GM12864 (cell line): ENCODE data around the gene ATG16L2.
"Not testable (repeated sequence)": the region's sequence is repeated elsewhere in the genome, so short reads cannot be mapped to it uniquely, and the experiment has no call there.

Experiments
- DNase-seq: peaks from one replicate; pipeline ENCODE4 v3.0.0-alpha.2; 2011; ENCODE audit warnings: low read depth
- H3K4me3 ChIP-seq: 2 replicates; pipeline ENCODE4 v1.5.1; 2011; ENCODE audit warnings: mild to moderate bottlenecking, low read depth, low read length, control low read depth
- TF ChIP-seq, protein P1 (sequence below): IDR thresholded peaks from 2 replicates; pipeline ENCODE4 v1.5.1; 2011; ENCODE audit warnings: low read depth, mild to moderate bottlenecking, moderate library complexity, low read length, control low read depth, inconsistent platforms; ENCODE audit errors: missing control alignments

Gene ATG16L2

DNA sequence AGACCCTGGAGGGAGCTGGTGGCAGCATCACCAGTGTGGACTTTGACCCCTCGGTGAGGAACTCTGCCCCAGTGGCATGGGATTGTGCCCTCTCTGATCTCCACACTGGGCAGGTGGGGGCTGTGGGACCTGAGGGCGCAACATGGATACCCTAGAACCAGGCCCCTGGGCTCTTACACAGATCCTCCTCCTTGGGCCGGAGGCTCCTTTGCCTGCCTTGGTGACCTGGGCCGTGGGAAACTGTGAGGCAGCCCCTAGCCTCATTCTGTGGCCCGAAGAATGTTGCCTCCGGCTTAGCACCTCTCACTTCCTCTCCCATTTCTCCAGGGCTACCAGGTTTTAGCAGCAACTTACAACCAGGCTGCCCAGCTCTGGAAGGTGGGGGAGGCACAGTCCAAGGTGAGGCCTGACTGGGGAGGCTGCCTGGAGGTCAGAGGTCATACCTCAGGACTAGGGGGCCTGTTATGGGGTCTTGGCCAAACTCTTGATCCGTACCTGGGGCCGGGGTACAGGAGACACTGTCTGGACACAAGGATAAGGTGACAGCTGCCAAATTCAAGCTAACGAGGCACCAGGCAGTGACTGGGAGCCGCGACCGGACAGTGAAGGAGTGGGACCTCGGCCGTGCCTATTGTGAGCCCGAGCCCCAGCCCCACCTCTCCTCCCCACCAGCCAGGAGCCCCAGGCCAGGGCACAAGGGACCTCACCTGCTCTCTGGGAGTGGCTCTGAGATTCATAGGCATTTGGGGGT, 12.2 kb downstream of the ATG16L2 start:
- DNase-seq, result no peak
- TF ChIP-seq, protein P1, sequence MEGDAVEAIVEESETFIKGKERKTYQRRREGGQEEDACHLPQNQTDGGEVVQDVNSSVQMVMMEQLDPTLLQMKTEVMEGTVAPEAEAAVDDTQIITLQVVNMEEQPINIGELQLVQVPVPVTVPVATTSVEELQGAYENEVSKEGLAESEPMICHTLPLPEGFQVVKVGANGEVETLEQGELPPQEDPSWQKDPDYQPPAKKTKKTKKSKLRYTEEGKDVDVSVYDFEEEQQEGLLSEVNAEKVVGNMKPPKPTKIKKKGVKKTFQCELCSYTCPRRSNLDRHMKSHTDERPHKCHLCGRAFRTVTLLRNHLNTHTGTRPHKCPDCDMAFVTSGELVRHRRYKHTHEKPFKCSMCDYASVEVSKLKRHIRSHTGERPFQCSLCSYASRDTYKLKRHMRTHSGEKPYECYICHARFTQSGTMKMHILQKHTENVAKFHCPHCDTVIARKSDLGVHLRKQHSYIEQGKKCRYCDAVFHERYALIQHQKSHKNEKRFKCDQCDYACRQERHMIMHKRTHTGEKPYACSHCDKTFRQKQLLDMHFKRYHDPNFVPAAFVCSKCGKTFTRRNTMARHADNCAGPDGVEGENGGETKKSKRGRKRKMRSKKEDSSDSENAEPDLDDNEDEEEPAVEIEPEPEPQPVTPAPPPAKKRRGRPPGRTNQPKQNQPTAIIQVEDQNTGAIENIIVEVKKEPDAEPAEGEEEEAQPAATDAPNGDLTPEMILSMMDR, result no peak
- H3K4me3 ChIP-seq, result no peak overlapping the region

DNA sequence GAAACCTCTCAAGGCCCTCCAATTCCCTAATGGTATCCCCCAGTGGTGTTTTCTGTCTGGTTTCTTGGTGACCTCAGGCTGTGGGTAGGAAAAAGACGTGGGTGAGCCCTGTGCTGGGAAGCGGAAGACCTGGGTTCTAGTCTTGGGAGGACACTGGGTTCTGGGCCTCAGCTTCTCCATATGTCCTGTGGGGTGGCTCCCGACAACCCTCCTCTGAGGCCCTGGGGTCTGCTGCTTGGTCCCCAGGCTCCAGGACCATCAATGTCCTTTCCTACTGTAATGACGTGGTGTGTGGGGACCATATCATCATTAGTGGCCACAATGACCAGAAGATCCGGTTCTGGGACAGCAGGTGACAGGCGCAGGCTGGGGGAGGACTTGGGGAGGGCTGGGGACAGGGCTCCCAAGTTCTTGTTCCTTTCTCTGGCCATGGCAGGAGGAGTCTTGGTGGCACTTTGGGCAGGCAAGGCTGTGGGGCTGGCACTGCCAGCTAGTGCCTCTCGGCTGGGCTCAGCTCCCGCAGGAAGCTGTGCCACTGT, 12.8 kb downstream of the ATG16L2 start:
- DNase-seq, result no peak

DNA sequence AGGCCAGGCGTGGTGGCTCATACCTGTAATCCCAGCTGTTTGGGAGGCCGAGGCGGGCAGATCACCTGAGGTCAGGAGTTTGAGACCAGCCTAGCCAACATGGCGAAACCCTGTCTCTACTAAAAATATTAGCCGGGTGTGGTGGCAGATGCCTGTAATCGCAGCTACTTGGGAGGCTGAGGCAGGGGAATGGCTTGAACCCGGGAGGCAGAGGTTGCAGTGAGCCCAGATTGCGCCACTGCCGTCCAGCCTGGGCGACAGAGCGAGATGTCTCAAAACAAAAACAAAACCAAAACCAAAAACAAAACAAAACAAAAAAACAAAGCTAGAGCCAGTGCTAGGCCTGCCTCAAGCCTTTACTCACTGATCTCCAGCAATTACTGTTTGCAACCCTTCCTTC, 13.4 kb downstream of the ATG16L2 start:
- not testable (repeated sequence) for H3K4me3 ChIP-seq, DNase-seq

More for the DNA sequence above, 12.8 kb downstream of the ATG16L2 start:
- TF ChIP-seq, protein P1, result no peak
- H3K4me3 ChIP-seq, result no peak overlapping the region

GRCh38 chr11:72828081-72828567, 13.9 kb downstream of the ATG16L2 start:
- DNase-seq, result no peak
- TF ChIP-seq, protein P1, result no peak
- no peak overlapping the region for H3K4me3 ChIP-seq

DNA sequence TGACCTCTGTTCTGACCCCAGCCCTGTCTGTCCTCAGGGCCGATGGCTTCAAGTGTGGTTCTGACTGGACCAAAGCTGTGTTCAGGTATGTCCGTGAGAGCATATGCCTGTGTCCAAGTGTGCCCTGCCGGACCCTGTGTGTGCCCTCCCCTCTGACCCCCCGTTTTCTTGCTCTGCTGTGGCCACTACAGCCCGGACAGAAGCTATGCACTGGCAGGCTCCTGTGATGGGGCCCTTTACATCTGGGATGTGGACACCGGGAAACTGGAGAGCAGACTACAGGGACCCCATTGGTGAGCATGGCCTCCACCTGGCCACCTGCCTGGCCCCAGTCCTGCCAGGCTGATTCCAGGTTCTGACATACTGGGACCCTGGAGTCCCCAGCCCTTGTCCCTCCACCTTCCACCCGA, 14.5 kb downstream of the ATG16L2 start:
- no peak for DNase-seq
- TF ChIP-seq, protein P1, result no peak
- H3K4me3 ChIP-seq, result no peak overlapping the region

DNA sequence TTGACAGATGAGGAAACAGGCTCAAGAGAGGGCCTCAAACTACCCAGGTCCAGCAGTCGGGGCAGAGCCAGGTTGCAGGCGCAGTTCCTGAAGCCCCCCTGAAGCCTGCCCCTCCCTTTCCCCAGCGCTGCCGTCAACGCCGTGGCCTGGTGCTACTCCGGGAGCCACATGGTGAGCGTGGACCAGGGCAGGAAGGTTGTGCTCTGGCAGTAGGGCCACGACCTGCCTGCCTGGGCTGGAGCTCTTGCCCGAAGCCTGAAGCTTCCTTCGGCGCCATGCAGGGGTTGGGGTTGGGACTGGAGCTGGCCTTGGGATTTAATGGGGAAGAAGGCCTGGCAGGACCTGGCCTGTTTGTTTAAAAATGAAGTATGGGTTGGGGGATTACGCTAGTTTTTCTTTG, 15.0 kb downstream of the ATG16L2 start:
- H3K4me3 ChIP-seq, result no peak overlapping the region
- no peak for DNase-seq
- TF ChIP-seq, protein P1, result no peak

DNA sequence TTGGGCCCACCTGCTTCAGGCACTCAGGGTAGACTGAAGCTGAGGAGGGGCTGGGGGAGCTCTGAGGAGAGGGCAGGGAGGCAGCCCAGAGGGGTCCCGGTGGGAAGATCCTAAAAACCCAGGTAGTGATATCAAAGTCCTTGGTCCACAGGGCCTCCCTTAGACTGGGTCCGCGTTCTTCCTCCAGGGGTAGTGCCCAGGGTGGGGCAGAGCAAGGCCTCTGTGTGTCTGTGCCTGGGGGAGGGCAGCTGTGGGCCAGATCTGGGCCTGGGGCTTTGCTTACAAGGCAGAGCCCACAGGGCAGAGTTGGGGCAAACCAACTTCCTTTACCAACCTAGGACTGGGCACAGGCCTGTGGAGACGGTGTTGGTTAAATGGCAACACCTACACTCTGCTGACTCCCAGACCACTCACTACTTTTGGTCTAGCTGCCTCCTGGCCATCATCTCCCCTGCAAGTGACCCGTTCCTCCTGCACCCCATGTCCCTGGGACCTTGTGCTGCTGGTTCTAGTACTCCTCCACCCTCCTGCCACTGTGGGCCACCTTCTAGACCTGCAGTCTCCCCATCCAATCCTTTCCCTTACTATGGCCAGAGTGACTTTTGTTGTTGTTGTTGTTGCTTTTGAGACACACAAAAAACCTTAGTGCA, 15.8 kb downstream of the ATG16L2 start:
- DNase-seq, result no peak
- no peak overlapping the region for H3K4me3 ChIP-seq
- TF ChIP-seq, protein P1, result no peak
